Stimulated activated CD4-positive, alpha-beta T cell treated with anti-CD3 and anti-CD28 coated beads, TNF-alpha, amount 100 ng/mL, for 48 hours (primary cell): ENCODE data around the gene CHD8.
"Not testable (repeated sequence)": the region's sequence is repeated elsewhere in the genome, so short reads cannot be mapped to it uniquely, and the experiment has no call there.

Experiments
- DNase-seq, 3 donors: peaks; one replicate each; pipeline ENCODE4 v3.0.0-alpha.2; 2020; ENCODE audit warnings: low read depth in 3 of 3

The CHD8 gene

DNA sequence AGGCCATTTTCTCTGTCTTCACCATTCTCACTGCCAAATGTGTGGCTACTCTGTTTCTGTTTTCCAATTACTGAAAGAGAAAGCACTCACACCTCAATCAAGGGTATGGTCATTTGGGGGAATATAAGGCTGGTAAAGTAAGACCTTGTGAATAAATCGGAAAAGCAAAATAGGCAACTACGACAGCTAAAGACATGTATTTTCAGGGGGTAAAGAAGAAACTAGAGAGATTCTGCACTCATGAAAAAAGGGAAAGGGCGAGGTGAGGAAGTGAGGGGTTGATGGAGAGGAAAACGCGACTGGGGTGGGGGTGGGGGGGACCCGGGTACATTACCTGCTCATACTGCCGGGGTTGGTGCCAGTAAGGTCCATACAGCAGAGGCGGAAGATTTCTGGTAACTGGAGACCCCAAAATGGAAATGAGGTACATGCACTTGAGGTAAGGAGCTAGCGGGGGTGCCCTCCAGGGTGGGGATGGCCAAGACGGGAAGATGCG, 19.3 kb downstream of the CHD8 start:
- DNase-seq: no peak

DNA sequence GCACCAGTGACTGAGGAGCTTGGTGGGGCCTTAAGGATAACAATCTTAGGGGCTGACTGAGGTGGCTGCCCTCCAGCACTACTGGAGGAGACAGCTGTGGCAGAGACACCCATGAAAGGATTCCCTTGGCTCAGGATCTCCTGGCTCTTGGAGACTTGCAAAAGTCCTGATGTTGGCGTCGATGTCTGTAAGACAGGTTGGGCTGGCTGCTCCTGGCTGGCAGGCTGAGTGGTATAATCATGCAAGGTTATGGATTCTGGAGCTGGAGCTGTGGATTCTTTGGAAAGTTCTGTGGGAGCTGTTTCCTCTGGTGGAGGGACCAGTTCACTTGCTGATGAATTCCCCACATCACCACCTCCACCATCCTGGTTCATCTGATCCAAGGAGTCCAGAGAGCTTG, 24.8 kb downstream of the CHD8 start:
- DNase-seq: no peak

DNA sequence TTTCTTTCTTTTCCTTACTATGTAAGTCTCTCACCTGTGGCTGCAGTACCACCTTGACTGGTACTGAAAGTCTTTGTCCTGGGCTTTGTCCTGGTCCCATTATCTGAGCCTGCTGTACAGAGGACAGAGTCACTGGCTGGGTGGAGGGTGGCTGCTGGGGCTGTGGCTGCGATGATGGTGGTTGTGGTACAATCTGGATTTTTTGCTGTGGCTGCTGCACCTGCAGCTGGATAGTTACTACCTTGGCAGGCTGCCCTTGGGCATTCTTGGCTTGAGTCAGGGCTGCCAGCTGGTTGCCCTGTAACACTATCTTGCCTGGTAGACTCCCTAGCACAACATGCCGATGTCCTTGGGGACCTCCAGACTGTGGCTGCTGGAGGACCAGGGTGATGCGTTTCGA, 27.0 kb downstream of the CHD8 start:
- no peak for DNase-seq

GRCh38 chr14:21426692-21427091, 29.2 kb downstream of the CHD8 start:
- no peak for DNase-seq

GRCh38 chr14:21419528-21419927, 36.4 kb downstream of the CHD8 start:
- DNase-seq: no peak

GRCh38 chr14:21415329-21415728, 40.6 kb downstream of the CHD8 start:
- no peak for DNase-seq

GRCh38 chr14:21414137-21414631, 41.7 kb downstream of the CHD8 start:
- DNase-seq: no peak

GRCh38 chr14:21408147-21408546, 47.8 kb downstream of the CHD8 start:
- no peak for DNase-seq

GRCh38 chr14:21406213-21406612, 49.7 kb downstream of the CHD8 start:
- no peak for DNase-seq

DNA sequence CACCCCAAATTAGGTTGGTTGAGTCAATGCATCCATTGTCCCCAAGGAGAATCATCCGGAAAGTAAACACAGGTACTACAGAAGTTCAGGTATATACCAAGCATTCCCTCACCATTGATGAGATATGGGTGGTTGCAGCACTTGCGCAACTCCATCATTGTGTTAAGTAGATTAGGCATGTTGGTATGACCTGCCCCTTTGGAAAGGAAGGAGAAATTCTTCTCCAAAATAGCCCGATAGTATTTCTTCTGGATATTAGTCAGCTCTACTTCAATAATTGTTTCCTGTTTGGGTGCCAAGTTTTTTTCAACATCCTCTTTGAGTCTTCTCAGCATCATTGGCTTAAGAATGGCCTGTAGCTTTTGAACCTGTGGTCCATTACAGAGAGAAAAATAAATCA, 50.8 kb downstream of the CHD8 start:
- DNase-seq: no peak

GRCh38 chr14:21399311-21399870, 56.5 kb downstream of the CHD8 start:
- no peak for DNase-seq

DNA sequence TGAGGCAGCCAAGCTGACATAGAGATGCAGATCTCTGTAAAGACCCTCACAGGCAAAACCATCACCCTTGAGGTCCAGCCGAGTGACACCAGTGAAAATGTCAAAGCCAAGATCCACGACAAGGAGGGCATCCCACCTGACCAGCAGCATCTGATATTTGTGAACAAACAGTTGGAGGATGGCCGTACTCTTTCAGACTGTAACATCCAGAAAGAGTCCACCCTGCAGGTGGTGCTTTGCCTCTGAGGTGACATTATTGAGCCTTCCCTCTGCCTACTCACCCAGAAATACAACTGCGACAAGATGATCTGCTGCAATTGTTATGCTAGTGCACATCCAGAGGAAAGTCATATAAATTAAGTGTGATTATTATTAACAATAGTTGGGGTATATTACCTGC, 57.0 kb downstream of the CHD8 start:
- no peak for DNase-seq

- DNase-seq: no peak
Measured at GRCh38 chr14:21395450-21395849, 60.5 kb downstream of the CHD8 start.

GRCh38 chr14:21385188-21385904, 70.6 kb downstream of the CHD8 start:
- DNase-seq: no peak

DNA sequence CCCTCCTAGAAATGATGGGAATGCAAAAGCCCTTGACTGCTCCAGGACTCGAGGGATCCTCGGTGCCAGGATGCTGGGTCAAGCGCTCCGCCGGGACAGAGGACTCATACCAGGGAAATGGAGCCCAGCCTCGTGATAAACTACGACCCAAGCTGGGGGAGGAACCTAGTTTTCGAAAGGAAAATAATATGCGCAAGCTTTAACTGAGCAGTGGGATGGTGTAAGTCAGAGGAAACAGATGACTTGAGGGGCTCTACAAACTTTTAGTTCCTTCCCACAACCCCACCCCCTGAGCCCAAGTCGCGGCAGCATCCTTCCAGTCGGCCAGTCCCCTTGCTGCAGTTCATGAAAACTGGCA, 71.5 kb downstream of the CHD8 start:
- no peak for DNase-seq

GRCh38 chr14:21383848-21384493, 72.0 kb downstream of the CHD8 start, which contains the start of gene SUPT16H:
Gene SUPT16H, minus strand, starts transcription at chr14:21384019. Its CDS starts 92 bp downstream, at chr14:21383927.
- peak; percentile 91 to 92 (median 92) for DNase-seq

DNA sequence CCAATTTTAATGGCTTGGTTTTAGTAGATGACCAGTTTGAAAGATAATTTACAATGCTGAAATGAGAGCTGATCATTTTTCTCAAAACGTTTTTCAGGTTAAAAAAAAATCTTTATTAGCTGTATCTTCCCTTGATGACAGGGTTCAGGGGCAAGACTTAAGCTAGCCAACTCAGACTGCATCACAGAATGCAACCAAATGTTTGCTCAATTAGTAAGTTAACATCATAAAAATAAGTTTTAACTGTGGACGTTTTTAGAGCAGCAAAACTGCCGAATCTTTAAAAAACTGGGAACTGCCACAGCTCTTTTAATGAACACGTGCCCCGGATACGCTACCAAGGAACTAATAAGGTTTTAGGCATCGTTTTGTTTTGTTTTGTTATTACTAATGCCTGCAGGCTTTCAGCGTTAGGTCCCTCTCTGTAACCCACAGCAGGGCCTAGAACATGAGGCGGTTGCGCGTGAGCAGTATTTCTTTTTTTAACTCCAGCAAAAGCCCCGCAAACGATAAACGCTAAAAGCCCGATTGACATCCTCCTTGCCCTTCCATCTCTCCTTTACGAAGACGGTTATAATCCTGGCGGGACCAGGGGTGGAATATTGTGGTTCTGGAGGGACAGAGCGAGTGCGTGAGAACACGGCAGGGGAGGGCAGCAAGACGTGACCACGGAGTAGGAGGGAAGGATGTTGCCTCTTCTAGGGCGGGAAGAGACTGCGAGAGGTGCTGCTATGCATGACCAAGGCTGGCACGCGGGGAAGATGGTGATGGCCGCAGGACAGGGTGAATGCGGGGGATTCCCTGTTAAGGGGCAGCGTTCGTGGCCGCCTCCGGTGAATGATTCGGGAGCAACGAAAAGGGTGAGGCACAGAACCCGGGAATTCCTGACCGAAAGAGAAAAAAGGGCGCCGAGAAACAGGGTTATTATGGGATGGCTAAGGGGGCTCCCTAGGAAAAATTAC, 72.8 kb downstream of the CHD8 start:
- DNase-seq: peak; percentile 20 to 36 (median 34)

DNA sequence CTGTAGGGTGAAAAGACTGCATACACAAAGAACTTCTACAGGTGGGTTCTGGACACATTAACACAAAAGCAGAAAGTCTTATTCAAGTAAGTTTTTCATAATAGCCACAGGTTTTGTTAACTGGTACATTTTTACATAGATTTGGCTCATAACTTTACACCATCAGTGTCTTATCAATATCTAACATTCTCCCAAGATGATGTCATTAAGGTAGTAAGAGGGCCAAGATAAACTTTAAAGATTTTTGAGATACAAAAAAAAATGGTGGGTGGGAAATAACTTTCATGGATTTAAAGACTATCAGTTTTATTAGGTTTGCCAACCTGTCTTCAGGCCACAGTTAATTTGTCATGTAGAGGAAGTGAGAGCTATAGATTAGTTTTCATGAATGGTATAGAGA, 73.8 kb downstream of the CHD8 start:
- no peak for DNase-seq

- DNase-seq: no peak
Measured at GRCh38 chr14:21379338-21379737, 76.6 kb downstream of the CHD8 start.

DNA sequence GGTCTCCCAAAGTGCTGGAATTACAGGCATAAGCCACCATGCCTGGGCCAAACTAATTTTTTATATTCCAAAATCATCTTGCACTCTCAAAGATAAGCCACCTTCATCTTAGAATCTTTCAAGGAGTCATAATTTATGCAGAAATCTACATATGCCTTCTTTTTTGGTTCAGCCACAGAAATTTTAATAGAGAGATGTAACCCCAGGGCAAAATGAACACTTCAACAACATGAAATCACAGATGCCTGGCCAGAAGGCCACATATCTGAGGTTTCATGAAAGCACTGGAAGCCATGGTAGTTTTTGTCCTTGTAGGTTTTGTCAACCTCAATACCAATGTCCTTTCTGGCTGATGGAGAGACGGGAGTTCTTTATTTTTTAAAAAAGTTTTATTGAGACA, 81.9 kb downstream of the CHD8 start:
- DNase-seq: no peak

GRCh38 chr14:21372814-21373213, 83.1 kb downstream of the CHD8 start:
- not testable (repeated sequence) for DNase-seq
